Transverse colon (tissue), 4 donors: ENCODE data around the gene FGA. TPM values are rescaled to one million over a fixed set of nuclear protein-coding genes. Genes with fewer than 3 reads are reported as not detected.

Source experiments
- DNase-seq: peaks from one replicate; pipeline ENCODE4 v3.0.0-alpha.2; 2019
- H3K27ac ChIP-seq, 4 donors: fragments of 200-600 bp; sonication (generic); 2 replicates each; pipeline ENCODE4 v1.5.1; 2016 to 2018; ENCODE audit warnings: inconsistent platforms in 4 of 4
- H3K27me3 ChIP-seq: fragments of 200-600 bp; sonication (generic); 2 replicates; pipeline ENCODE4 v1.5.1; 2017; ENCODE audit warnings: inconsistent platforms
- H3K36me3 ChIP-seq, 4 donors: fragments of 200-600 bp; sonication (generic); 2 replicates each; pipeline ENCODE4 v1.5.1; 2017 to 2019; ENCODE audit warnings: inconsistent platforms in 4 of 4
- H3K4me1 ChIP-seq, 4 donors: fragments of 200-600 bp; sonication (generic); 2 replicates each; pipeline ENCODE4 v1.5.1; 2017 to 2020; ENCODE audit warnings: inconsistent platforms in 4 of 4
- H3K4me3 ChIP-seq, 4 donors: fragments of 200-600 bp; sonication (generic); 1 replicate in 1 of 4; 2 replicates in 3 of 4; pipeline versions ENCODE4 v1.5.1 to v1.6.1; 2017 to 2019; ENCODE audit warnings: inconsistent platforms in 4 of 4
- H3K9me3 ChIP-seq, 2 donors: fragments of 200-600 bp; sonication (generic); 2 replicates each; pipeline ENCODE4 v1.5.1; 2017 to 2019; ENCODE audit warnings: inconsistent platforms in 2 of 2
- CTCF ChIP-seq, 5 experiments: fragments of 200-600 bp in 3 of 5; fragments of 450-650 bp in 2 of 5; sonication (generic) in 3 of 5; IDR thresholded peaks; 1 replicate in 2 of 5; 2 replicates in 3 of 5; pipeline ENCODE4 v1.5.1; 2016 to 2017; ENCODE audit warnings: antibody characterized with exemption in 5 of 5, inconsistent platforms in 3 of 5, mild to moderate bottlenecking in 2 of 5, moderate library complexity in 1 of 5
- EP300 ChIP-seq: sonication (generic); formaldehyde crosslinking; IDR thresholded peaks from one replicate; pipeline ENCODE4 v1.6.1; 2017; ENCODE audit warnings: antibody characterized with exemption, low read depth
- POLR2A ChIP-seq: fragments of 450-650 bp; IDR thresholded peaks from one replicate; pipeline ENCODE4 v1.6.1; 2016; ENCODE audit warnings: antibody characterized with exemption, mild to moderate bottlenecking, moderate library complexity
- POLR2AphosphoS5 ChIP-seq, 3 donors: sonication (generic); formaldehyde crosslinking; IDR thresholded peaks; one replicate each; pipeline ENCODE4 v1.6.1; 2016; ENCODE audit warnings: antibody characterized with exemption in 3 of 3
- WGBS, 2 donors: methylation state at CpG; one replicate each; pipeline ENCODE4 v1.1.5; 2018; ENCODE audit warnings: low coverage in 1 of 2; 5-methylcytosine and 5-hydroxymethylcytosine counted together
- in situ Hi-C, 4 donors: fragments of 200-750 bp; cut with MboI; loops; one replicate each; pipeline versions ENCODE4 v1.15.0 to v1.15.1; 2017; ENCODE audit warnings: low sequenced_read_pairs in 3 of 4, low pct_ligation_motif_present in 1 of 4, low pct_unique_long_range_greater_than_20kb in 1 of 4
- intact Hi-C: fragments of 100-400 bp; cut with DNase I; formaldehyde crosslinking; loops from one replicate; pipeline ENCODE4 v1.15.1; 2023; ENCODE audit warnings: low total_unique reads
- total RNA-seq, 4 donors: library from RNA; depleted of rRNA; stranded (reverse); fragments of >200 nt; gene quantifications; one replicate each; pipeline ENCODE4 v1.1.0, GENCODE V29; 2016

Gene FGA
- total RNA-seq, 4 donors from 2014 or later, result not detected

DNA sequence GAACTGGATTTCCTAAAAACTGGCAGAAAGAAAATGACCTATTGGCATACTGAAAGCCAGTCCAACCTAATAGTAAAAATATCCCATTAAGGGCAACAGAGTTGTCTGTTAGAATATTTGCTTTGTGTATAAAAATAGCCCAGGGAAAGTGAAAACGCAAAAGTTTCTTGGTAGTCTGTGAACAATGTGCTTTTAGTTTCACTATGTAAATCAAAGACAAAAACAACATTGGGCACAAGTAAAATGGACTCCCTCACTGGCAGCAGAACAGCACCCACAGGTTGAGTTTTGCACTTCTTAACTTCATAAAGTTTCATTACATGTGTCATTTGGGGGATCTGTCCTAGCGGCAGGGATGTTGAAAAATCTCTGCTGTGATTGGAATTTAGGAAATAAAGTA, 26.2 kb upstream of the FGA start:
- intact Hi-C loops, result no loop called here
- Histone ChIP-seq H3K4me1 (peaks cover 0 to 24% (median 7%) of the 10 kb centered on the region in 4 donors), H3K4me3 (no peak overlapping the region), H3K9me3 (no peaks in the 10 kb centered on the region), H3K27me3 (no peaks in the 10 kb centered on the region), H3K36me3 (no peaks in the 10 kb centered on the region), H3K27ac (no peak overlapping the region)
- in situ Hi-C loops, result loop anchor here in 3 of 4 donors (5.0 to 10.0 kb wide), 2 partner anchors 62 to 64 kb away; partner anchors contain the start of gene PLRG1 (in 3 of the 3)
- no peak for TF ChIP-seq POLR2A
- TF ChIP-seq EP300, result no peak
- no peak for TF ChIP-seq POLR2AphosphoS5 (IDR thresholded peaks at IDR 0.05)
- TF ChIP-seq CTCF (IDR thresholded peaks at IDR 0.05), result no peak
- WGBS, 2 donors, result 36 to 46% methylated on average over 1 to 2 of the region's 2 CpGs
- no peak for DNase-seq

DNA sequence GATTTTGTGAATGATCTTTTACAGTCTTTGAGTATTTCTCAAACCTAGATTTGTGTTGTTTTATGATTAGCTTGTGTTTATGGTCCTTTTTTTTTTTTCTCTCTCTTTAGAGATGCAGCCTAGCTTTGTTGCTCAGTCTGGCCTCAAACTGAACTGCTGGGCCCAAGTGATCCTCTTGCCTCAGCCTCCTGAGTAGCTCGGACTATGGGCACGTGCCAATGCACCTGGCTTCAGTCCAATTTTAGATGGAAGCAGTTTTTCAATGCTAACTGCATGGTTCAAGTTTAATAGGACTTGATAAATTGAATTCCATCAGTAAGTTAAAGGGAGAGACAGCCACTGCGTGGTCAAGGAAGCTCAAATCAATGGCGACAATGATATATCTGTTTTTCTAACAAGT, 25.7 kb upstream of the FGA start:
- no peaks in the 10 kb centered on the region for H3K9me3 ChIP-seq
- TF ChIP-seq CTCF (IDR thresholded peaks at IDR 0.05), result no peak
- TF ChIP-seq POLR2AphosphoS5 (IDR thresholded peaks at IDR 0.05), result no peak
- TF ChIP-seq POLR2A, result no peak
- TF ChIP-seq EP300, result no peak
- in situ Hi-C loops, result loop anchor here in 3 of 4 donors (5.0 to 10.0 kb wide), 2 partner anchors 61 to 64 kb away; partner anchors contain the start of gene PLRG1 (in 3 of the 3)
- no peaks in the 10 kb centered on the region for H3K36me3 ChIP-seq
- H3K4me3 ChIP-seq, result no peak overlapping the region
- 56 to 71% methylated on average over 4 of the region's 4 CpGs for WGBS, 2 donors
- intact Hi-C loops, result no loop called here
- no peak for DNase-seq
- no peak overlapping the region for H3K27ac ChIP-seq
- H3K27me3 ChIP-seq, result no peaks in the 10 kb centered on the region
- peaks cover 0 to 24% (median 7%) of the 10 kb centered on the region in 4 donors for H3K4me1 ChIP-seq

GRCh38 chr4:154615211-154615610, 24.7 kb upstream of the FGA start:
- DNase-seq, result no peak
- 76 to 81% methylated on average over 1 of the region's 1 CpG for WGBS, 2 donors
- H3K27ac ChIP-seq, result no peak overlapping the region
- H3K9me3 ChIP-seq, result no peaks in the 10 kb centered on the region
- H3K4me3 ChIP-seq, result no peak overlapping the region
- intact Hi-C loops, result no loop called here
- H3K4me1 ChIP-seq, result peaks cover 0 to 24% (median 7%) of the 10 kb centered on the region in 4 donors
- in situ Hi-C loops, result loop anchor here in 3 of 4 donors (5.0 to 10.0 kb wide), 2 partner anchors 60 to 63 kb away; partner anchors contain the start of gene PLRG1 (in 3 of the 3)
- H3K36me3 ChIP-seq, result no peaks in the 10 kb centered on the region
- H3K27me3 ChIP-seq, result no peaks in the 10 kb centered on the region
- TF ChIP-seq EP300 (no peak), POLR2A (no peak), CTCF (IDR thresholded peaks at IDR 0.05) (no peak), POLR2AphosphoS5 (IDR thresholded peaks at IDR 0.05) (no peak)

GRCh38 chr4:154614306-154614705, 23.8 kb upstream of the FGA start:
- Histone ChIP-seq H3K4me1 (peaks cover 0 to 24% (median 7%) of the 10 kb centered on the region in 4 donors), H3K9me3 (no peaks in the 10 kb centered on the region), H3K27me3 (no peaks in the 10 kb centered on the region), H3K4me3 (no peak overlapping the region), H3K27ac (no peak overlapping the region), H3K36me3 (no peaks in the 10 kb centered on the region)
- in situ Hi-C loops, result loop anchor here in 1 of 4 donors (10.0 kb wide), 1 partner anchor 60 kb away; the partner anchor contains the start of gene PLRG1
- DNase-seq, result no peak
- TF ChIP-seq POLR2A (no peak), EP300 (no peak), CTCF (IDR thresholded peaks at IDR 0.05) (no peak), POLR2AphosphoS5 (IDR thresholded peaks at IDR 0.05) (no peak)
- intact Hi-C loops, result no loop called here
